Measurements from ENCODE around the gene FHOD3.
"Not testable (repeated sequence)": the region's sequence is repeated elsewhere in the genome, so short reads cannot be mapped to it uniquely, and the experiment has no call there.

Gene FHOD3

GRCh38 chr18:36758623-36759022 lies 461.1 kb downstream of the FHOD3 start:
- no peak overlapping the region for H3K4me3 ChIP-seq (ENCODE audit: low read length)
- DNase-seq (ENCODE audit: low read depth): peak; percentile 50
- TF ChIP-seq CTCF (conservative IDR thresholded peaks at IDR 0.05; ENCODE audit: low read length): no peak

GRCh38 chr18:36759167-36759776 lies 461.8 kb downstream of the FHOD3 start:
- no peak for TF ChIP-seq CTCF (conservative IDR thresholded peaks at IDR 0.05; ENCODE audit: low read length)
- DNase-seq (ENCODE audit: low read depth): no peak
- no peak overlapping the region for H3K4me3 ChIP-seq (ENCODE audit: low read length)

- no peak for DNase-seq (ENCODE audit: low read depth)
- H3K4me3 ChIP-seq (ENCODE audit: low read length): no peak overlapping the region
- TF ChIP-seq CTCF (conservative IDR thresholded peaks at IDR 0.05; ENCODE audit: low read length): no peak
Observed at GRCh38 chr18:36760598-36760997, 463.1 kb downstream of the FHOD3 start.

- H3K4me3 ChIP-seq (ENCODE audit: low read length): no peak overlapping the region
- no peak for DNase-seq (ENCODE audit: low read depth)
- no peak for TF ChIP-seq CTCF (conservative IDR thresholded peaks at IDR 0.05; ENCODE audit: low read length)
Observed at GRCh38 chr18:36761186-36761698, 463.7 kb downstream of the FHOD3 start.

GRCh38 chr18:36762074-36762473 lies 464.6 kb downstream of the FHOD3 start:
- TF ChIP-seq CTCF (conservative IDR thresholded peaks at IDR 0.05; ENCODE audit: low read length): no peak
- H3K4me3 ChIP-seq (ENCODE audit: low read length): no peak overlapping the region
- peak; percentile 25 for DNase-seq (ENCODE audit: low read depth)

- not testable (repeated sequence) for H3K4me3 ChIP-seq (ENCODE audit: low read length); DNase-seq (ENCODE audit: low read depth)
Observed at GRCh38 chr18:36762965-36763364, 465.5 kb downstream of the FHOD3 start.

GRCh38 chr18:36766836-36767235 lies 469.3 kb downstream of the FHOD3 start:
- no peak for DNase-seq (ENCODE audit: low read depth)
- no peak overlapping the region for H3K4me3 ChIP-seq (ENCODE audit: low read length)
- TF ChIP-seq CTCF (conservative IDR thresholded peaks at IDR 0.05; ENCODE audit: low read length): no peak
